Spleen (tissue), 7 donors: ENCODE measurements around the gene C1QTNF9.

Experiments used
- CTCF ChIP-seq, 11 experiments: fragments of 200-600 bp in 7 of 11; fragments of 450-650 bp in 4 of 11; sonication (generic) in 4 of 11; IDR thresholded peaks in 8 of 11; conservative IDR thresholded peaks in 3 of 11; 1 replicate in 7 of 11; 2 replicates in 4 of 11; pipeline versions ENCODE4 v1.4.0 to v1.8.0; 2016 to 2021; ENCODE audit warnings: antibody characterized with exemption in 11 of 11, inconsistent platforms in 4 of 11, mild to moderate bottlenecking in 1 of 11
- POLR2A ChIP-seq, 3 donors: fragments of 450-650 bp; IDR thresholded peaks; one replicate each; pipeline ENCODE4 v1.5.1; 2017; ENCODE audit warnings: antibody characterized with exemption in 3 of 3, mild to moderate bottlenecking in 1 of 3
- POLR2AphosphoS5 ChIP-seq, 3 donors: sonication (generic); formaldehyde crosslinking; IDR thresholded peaks; one replicate each; pipeline ENCODE4 v1.5.1; 2017; ENCODE audit warnings: antibody characterized with exemption in 3 of 3
- donor health status: DM: no; HTN: no; CAD: no; lungs with moderate emphysema.
- donor health status: DM: no; HTN: no; CAD: no.
- donor health status: DM: no; HTN: no; CAD: no.

GRCh38 chr13:24293746-24294145, 15.6 kb upstream of the C1QTNF9 start:
- TF ChIP-seq POLR2A (IDR thresholded peaks at IDR 0.05) (no peak), CTCF (IDR thresholded peaks at IDR 0.05 in 8 of 11, conservative IDR thresholded peaks at IDR 0.05 in 3 of 11) (no peak), POLR2AphosphoS5 (IDR thresholded peaks at IDR 0.05) (no peak)
